Endodermal cell (in vitro differentiated cells): Measurements from ENCODE around the gene PRPF31. TPM values are rescaled to one million over a fixed set of nuclear protein-coding genes. Genes with fewer than 3 reads are reported as not detected.

Experiments used
- DNase-seq: peaks from one replicate; pipeline ENCODE4 v3.0.0-alpha.2; 2017
- H3K27ac ChIP-seq: 2 replicates; pipeline ENCODE4 v1.5.1; 2013; ENCODE audit warnings: mild to moderate bottlenecking, low read depth, low read length, moderate library complexity
- H3K27me3 ChIP-seq: 2 replicates; pipeline ENCODE4 v1.6.1; 2013; ENCODE audit warnings: mild to moderate bottlenecking, low read length, moderate library complexity; ENCODE audit not compliant: insufficient read depth, control insufficient read depth, poor library complexity, severe bottlenecking
- H3K36me3 ChIP-seq: 2 replicates; pipeline ENCODE4 v1.7.0; 2013; ENCODE audit warnings: mild to moderate bottlenecking, low read length, moderate library complexity; ENCODE audit not compliant: control insufficient read depth, insufficient read depth
- H3K4me1 ChIP-seq: one replicate; pipeline ENCODE4 v1.7.0; 2013; ENCODE audit warnings: low read length; ENCODE audit not compliant: control insufficient read depth, insufficient read depth
- H3K4me3 ChIP-seq: 2 replicates; pipeline ENCODE4 v1.5.1; 2013; ENCODE audit warnings: mild to moderate bottlenecking, low read length, moderate library complexity
- H3K9ac ChIP-seq: 2 replicates; pipeline ENCODE4 v1.6.1; 2013; ENCODE audit warnings: mild to moderate bottlenecking, low read length, moderate library complexity; ENCODE audit not compliant: poor library complexity, severe bottlenecking; ENCODE audit errors: extremely low read depth
- H3K9me3 ChIP-seq: 2 replicates; pipeline ENCODE4 v1.6.1; 2013; ENCODE audit warnings: mild to moderate bottlenecking, low read length, moderate library complexity; ENCODE audit not compliant: control insufficient read depth
- H3K27ac Mint-ChIP-seq: 2 replicates; pipeline ENCODE4 v1.8.0; 2020; ENCODE audit warnings: mixed read lengths
- H3K27me3 Mint-ChIP-seq: 2 replicates; pipeline ENCODE4 v1.8.0; 2021; ENCODE audit warnings: mild to moderate bottlenecking, mixed read lengths; ENCODE audit not compliant: insufficient read depth
- H3K36me3 Mint-ChIP-seq: 2 replicates; pipeline ENCODE4 v1.8.0; 2020; ENCODE audit warnings: low read depth, mixed read lengths
- H3K4me1 Mint-ChIP-seq: 2 replicates; pipeline ENCODE4 v1.8.0; 2020; ENCODE audit warnings: mixed read lengths
- H3K4me3 Mint-ChIP-seq: 2 replicates; pipeline ENCODE4 v1.8.0; 2020; ENCODE audit warnings: mild to moderate bottlenecking, moderate library complexity, mixed read lengths
- H3K9me3 Mint-ChIP-seq: 2 replicates; pipeline ENCODE4 v1.8.0; 2020; ENCODE audit warnings: mild to moderate bottlenecking, mixed read lengths
- CTCF ChIP-seq: fragments of 200-600 bp; sonication (generic); conservative IDR thresholded peaks from 2 replicates; pipeline ENCODE4 v1.5.0; 2021; ENCODE audit warnings: antibody characterized with exemption, mild to moderate bottlenecking
- WGBS, 2 experiments: methylation state at CpG; one replicate each; pipeline versions ENCODE4 v1.1.5 to v1.1.7; 2013; ENCODE audit warnings: missing lambda C conversion rate in 2 of 2, mixed read lengths in 1 of 2; ENCODE audit not compliant: insufficient coverage in 1 of 2, insufficient read length in 1 of 2; 5-methylcytosine and 5-hydroxymethylcytosine counted together
- total RNA-seq, 2 donors: library from RNA; stranded (reverse); fragmentation: NEBNext Ultra II Directional in 1 of 2; extraction: Animal tissue kit (Norgen Biotek cat#: 25700) in 1 of 2; gene quantifications; 2 replicates in 1 of 2; 3 replicates in 1 of 2; pipeline ENCODE4 v1.2.1, GENCODE V29; 2021

Gene PRPF31
- total RNA-seq, 2 donors from 2014 or later = 79.0 to 85.5 TPM

GRCh38 chr19:54142166-54142780 is 26.7 kb downstream of the PRPF31 start:
- no peak for TF ChIP-seq CTCF
- Histone ChIP-seq H3K27ac (no peak overlapping the region), H3K9me3 (no peaks in the 10 kb centered on the region), H3K9ac (no peak overlapping the region), H3K4me1 (peaks cover 11% of the 10 kb centered on the region), H3K36me3 (peaks cover 79% of the 10 kb centered on the region), H3K27me3 (no peaks in the 10 kb centered on the region), H3K4me3 (no peak overlapping the region)
- Mint-ChIP-seq H3K4me3 (no peak overlapping the region), H3K9me3 (no peaks in the 10 kb centered on the region), H3K36me3 (peaks cover 57% of the 10 kb centered on the region), H3K27me3 (no peaks in the 10 kb centered on the region), H3K27ac (peak overlapping the region; percentile 35), H3K4me1 (peaks cover 24% of the 10 kb centered on the region)
- DNase-seq = no peak
- WGBS, 2 experiments = 89 to 100% methylated on average over 3 to 7 of the region's 7 CpGs

- 94 to 95% methylated on average over 24 to 27 of the region's 28 CpGs for WGBS, 2 experiments
- no peak overlapping the region for H3K9ac ChIP-seq
Measured at GRCh38 chr19:54145541-54146158, 30.1 kb downstream of the PRPF31 start.

GRCh38 chr19:54147676-54148075 is 32.1 kb downstream of the PRPF31 start:
- Mint-ChIP-seq H3K9me3 (no peaks in the 10 kb centered on the region), H3K27ac (no peak overlapping the region), H3K4me1 (no peaks in the 10 kb centered on the region), H3K36me3 (peaks cover 77% of the 10 kb centered on the region), H3K4me3 (no peak overlapping the region), H3K27me3 (no peaks in the 10 kb centered on the region)
- H3K4me3 ChIP-seq = no peak overlapping the region
- DNase-seq = no peak
- H3K36me3 ChIP-seq = peaks cover 90% of the 10 kb centered on the region
- H3K27ac ChIP-seq = no peak overlapping the region
- TF ChIP-seq CTCF = no peak
- H3K9ac ChIP-seq = no peak overlapping the region
- 94 to 98% methylated on average over 2 to 3 of the region's 3 CpGs for WGBS, 2 experiments
- no peaks in the 10 kb centered on the region for H3K9me3 ChIP-seq
- H3K27me3 ChIP-seq = no peaks in the 10 kb centered on the region
- H3K4me1 ChIP-seq = no peaks in the 10 kb centered on the region

More at GRCh38 chr19:54145541-54146158, 30.1 kb downstream of the PRPF31 start:
- H3K9me3 Mint-ChIP-seq = no peaks in the 10 kb centered on the region
- peaks cover 91% of the 10 kb centered on the region for H3K36me3 ChIP-seq
- peaks cover 7% of the 10 kb centered on the region for H3K4me1 Mint-ChIP-seq
- H3K36me3 Mint-ChIP-seq = peaks cover 71% of the 10 kb centered on the region
- no peaks in the 10 kb centered on the region for H3K9me3 ChIP-seq
- H3K27ac ChIP-seq = no peak overlapping the region
- H3K4me3 ChIP-seq = no peak overlapping the region
- H3K27me3 ChIP-seq = no peaks in the 10 kb centered on the region
- H3K27me3 Mint-ChIP-seq = no peaks in the 10 kb centered on the region
- no peaks in the 10 kb centered on the region for H3K4me1 ChIP-seq
- TF ChIP-seq CTCF = no peak
- no peak overlapping the region for H3K4me3 Mint-ChIP-seq
- DNase-seq = no peak
- no peak overlapping the region for H3K27ac Mint-ChIP-seq
